HL-60 (cell line): Measurements from ENCODE around the gene PSG7.

Source experiments
- TF ChIP-seq, protein P1 (sequence below): IDR thresholded peaks from one replicate; pipeline ENCODE4 v1.5.1; 2011; ENCODE audit warnings: low read length, control low read depth, inconsistent platforms; ENCODE audit not compliant: insufficient read depth
- TF ChIP-seq, protein P2 (sequence below): IDR thresholded peaks from 2 replicates; pipeline ENCODE4 v1.6.1; 2012; ENCODE audit warnings: low read depth; ENCODE audit not compliant: insufficient replicate concordance

DNA sequence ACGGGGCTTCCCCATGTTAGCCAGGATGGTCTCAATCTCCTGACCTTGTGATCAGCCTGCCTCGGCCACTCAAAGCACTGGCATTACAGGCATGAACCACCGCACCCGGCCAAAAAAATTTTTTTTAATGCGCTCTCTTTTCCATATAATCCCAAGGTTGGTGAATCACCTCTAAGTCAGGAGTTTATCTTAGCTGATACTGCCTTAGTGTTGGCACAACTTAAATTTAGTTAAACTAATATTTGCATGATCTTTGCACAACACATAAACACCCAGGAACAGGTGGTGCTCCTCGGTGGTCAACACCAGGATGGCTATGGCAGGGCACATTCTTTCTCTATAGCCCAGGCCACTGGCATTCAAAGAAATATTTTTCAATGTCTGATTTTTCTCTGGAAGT lies 24.1 kb upstream of the PSG7 start:
- TF ChIP-seq, protein P1, sequence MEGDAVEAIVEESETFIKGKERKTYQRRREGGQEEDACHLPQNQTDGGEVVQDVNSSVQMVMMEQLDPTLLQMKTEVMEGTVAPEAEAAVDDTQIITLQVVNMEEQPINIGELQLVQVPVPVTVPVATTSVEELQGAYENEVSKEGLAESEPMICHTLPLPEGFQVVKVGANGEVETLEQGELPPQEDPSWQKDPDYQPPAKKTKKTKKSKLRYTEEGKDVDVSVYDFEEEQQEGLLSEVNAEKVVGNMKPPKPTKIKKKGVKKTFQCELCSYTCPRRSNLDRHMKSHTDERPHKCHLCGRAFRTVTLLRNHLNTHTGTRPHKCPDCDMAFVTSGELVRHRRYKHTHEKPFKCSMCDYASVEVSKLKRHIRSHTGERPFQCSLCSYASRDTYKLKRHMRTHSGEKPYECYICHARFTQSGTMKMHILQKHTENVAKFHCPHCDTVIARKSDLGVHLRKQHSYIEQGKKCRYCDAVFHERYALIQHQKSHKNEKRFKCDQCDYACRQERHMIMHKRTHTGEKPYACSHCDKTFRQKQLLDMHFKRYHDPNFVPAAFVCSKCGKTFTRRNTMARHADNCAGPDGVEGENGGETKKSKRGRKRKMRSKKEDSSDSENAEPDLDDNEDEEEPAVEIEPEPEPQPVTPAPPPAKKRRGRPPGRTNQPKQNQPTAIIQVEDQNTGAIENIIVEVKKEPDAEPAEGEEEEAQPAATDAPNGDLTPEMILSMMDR, result no peak
- TF ChIP-seq, protein P2, sequence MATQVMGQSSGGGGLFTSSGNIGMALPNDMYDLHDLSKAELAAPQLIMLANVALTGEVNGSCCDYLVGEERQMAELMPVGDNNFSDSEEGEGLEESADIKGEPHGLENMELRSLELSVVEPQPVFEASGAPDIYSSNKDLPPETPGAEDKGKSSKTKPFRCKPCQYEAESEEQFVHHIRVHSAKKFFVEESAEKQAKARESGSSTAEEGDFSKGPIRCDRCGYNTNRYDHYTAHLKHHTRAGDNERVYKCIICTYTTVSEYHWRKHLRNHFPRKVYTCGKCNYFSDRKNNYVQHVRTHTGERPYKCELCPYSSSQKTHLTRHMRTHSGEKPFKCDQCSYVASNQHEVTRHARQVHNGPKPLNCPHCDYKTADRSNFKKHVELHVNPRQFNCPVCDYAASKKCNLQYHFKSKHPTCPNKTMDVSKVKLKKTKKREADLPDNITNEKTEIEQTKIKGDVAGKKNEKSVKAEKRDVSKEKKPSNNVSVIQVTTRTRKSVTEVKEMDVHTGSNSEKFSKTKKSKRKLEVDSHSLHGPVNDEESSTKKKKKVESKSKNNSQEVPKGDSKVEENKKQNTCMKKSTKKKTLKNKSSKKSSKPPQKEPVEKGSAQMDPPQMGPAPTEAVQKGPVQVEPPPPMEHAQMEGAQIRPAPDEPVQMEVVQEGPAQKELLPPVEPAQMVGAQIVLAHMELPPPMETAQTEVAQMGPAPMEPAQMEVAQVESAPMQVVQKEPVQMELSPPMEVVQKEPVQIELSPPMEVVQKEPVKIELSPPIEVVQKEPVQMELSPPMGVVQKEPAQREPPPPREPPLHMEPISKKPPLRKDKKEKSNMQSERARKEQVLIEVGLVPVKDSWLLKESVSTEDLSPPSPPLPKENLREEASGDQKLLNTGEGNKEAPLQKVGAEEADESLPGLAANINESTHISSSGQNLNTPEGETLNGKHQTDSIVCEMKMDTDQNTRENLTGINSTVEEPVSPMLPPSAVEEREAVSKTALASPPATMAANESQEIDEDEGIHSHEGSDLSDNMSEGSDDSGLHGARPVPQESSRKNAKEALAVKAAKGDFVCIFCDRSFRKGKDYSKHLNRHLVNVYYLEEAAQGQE, result no peak
